Stimulated activated naive CD8-positive, alpha-beta T cell treated with anti-CD3 and anti-CD28 coated beads, Interleukin-15, Interleukin-2, amounts not matched to agents 100 ng/mL and 50 ng/mL, for 24 hours (primary cell): Measurements from ENCODE around the gene RANBP3L.
"Not testable (repeated sequence)": the region's sequence is repeated elsewhere in the genome, so short reads cannot be mapped to it uniquely, and the experiment has no call there.

ENCODE experiments used
- H3K27ac Mint-ChIP-seq: one replicate; pipeline ENCODE4 v1.8.0; 2021; ENCODE audit warnings: mild to moderate bottlenecking, mixed read lengths
- H3K27me3 Mint-ChIP-seq: one replicate; pipeline ENCODE4 v1.8.0; 2021; ENCODE audit warnings: mixed read lengths
- H3K36me3 Mint-ChIP-seq: one replicate; pipeline ENCODE4 v1.8.0; 2021; ENCODE audit warnings: low read depth, mixed read lengths
- H3K4me1 Mint-ChIP-seq: one replicate; pipeline ENCODE4 v1.8.0; 2021; ENCODE audit warnings: low read depth, mixed read lengths
- H3K4me3 Mint-ChIP-seq: one replicate; pipeline ENCODE4 v1.8.0; 2021; ENCODE audit warnings: mild to moderate bottlenecking, mixed read lengths
- H3K9me3 Mint-ChIP-seq: one replicate; pipeline ENCODE4 v1.8.0; 2021; ENCODE audit warnings: mixed read lengths

Gene RANBP3L

GRCh38 chr5:36215910-36216309 is 85.8 kb downstream of the RANBP3L start:
- Mint-ChIP-seq H3K4me3 (no peak overlapping the region), H3K4me1 (no peaks in the 10 kb centered on the region), H3K27me3 (no peaks in the 10 kb centered on the region), H3K27ac (no peak overlapping the region), H3K36me3 (peaks cover 30% of the 10 kb centered on the region), H3K9me3 (no peaks in the 10 kb centered on the region)

- Mint-ChIP-seq H3K27ac (no peak overlapping the region), H3K9me3 (no peaks in the 10 kb centered on the region), H3K36me3 (peaks cover 32% of the 10 kb centered on the region), H3K27me3 (no peaks in the 10 kb centered on the region), H3K4me3 (no peak overlapping the region), H3K4me1 (no peaks in the 10 kb centered on the region)
These were observed 87.3 kb downstream of the RANBP3L start for GRCh38 chr5:36214436-36214835.

- Mint-ChIP-seq H3K4me3 (no peak overlapping the region), H3K36me3 (peaks cover 47% of the 10 kb centered on the region), H3K9me3 (no peaks in the 10 kb centered on the region), H3K27me3 (no peaks in the 10 kb centered on the region), H3K4me1 (no peaks in the 10 kb centered on the region), H3K27ac (no peak overlapping the region)
These were observed 92.0 kb downstream of the RANBP3L start for GRCh38 chr5:36209664-36210063.

GRCh38 chr5:36208786-36209185 is 92.9 kb downstream of the RANBP3L start:
- H3K9me3 Mint-ChIP-seq: no peaks in the 10 kb centered on the region
- peaks cover 49% of the 10 kb centered on the region for H3K36me3 Mint-ChIP-seq
- H3K4me3 Mint-ChIP-seq: no peak overlapping the region
- no peak overlapping the region for H3K27ac Mint-ChIP-seq
- no peaks in the 10 kb centered on the region for H3K4me1 Mint-ChIP-seq
- no peaks in the 10 kb centered on the region for H3K27me3 Mint-ChIP-seq

GRCh38 chr5:36206913-36207312 is 94.8 kb downstream of the RANBP3L start:
- Mint-ChIP-seq H3K4me1 (peaks cover 3% of the 10 kb centered on the region), H3K36me3 (peaks cover 49% of the 10 kb centered on the region), H3K9me3 (no peaks in the 10 kb centered on the region), H3K27me3 (no peaks in the 10 kb centered on the region), H3K27ac (no peak overlapping the region), H3K4me3 (no peak overlapping the region)

- no peaks in the 10 kb centered on the region for H3K9me3 Mint-ChIP-seq
- H3K4me1 Mint-ChIP-seq: peaks cover 3% of the 10 kb centered on the region
- no peak overlapping the region for H3K27ac Mint-ChIP-seq
- H3K27me3 Mint-ChIP-seq: no peaks in the 10 kb centered on the region
- H3K36me3 Mint-ChIP-seq: peaks cover 47% of the 10 kb centered on the region
- H3K4me3 Mint-ChIP-seq: no peak overlapping the region
These were observed 96.4 kb downstream of the RANBP3L start for GRCh38 chr5:36205329-36205728.

GRCh38 chr5:36202521-36202961 is 99.2 kb downstream of the RANBP3L start:
- Mint-ChIP-seq H3K36me3 (peaks cover 49% of the 10 kb centered on the region), H3K4me3 (no peak overlapping the region), H3K27me3 (no peaks in the 10 kb centered on the region), H3K27ac (peak overlapping the region; percentile 76), H3K9me3 (no peaks in the 10 kb centered on the region), H3K4me1 (peaks cover 3% of the 10 kb centered on the region)

- peaks cover 55% of the 10 kb centered on the region for H3K36me3 Mint-ChIP-seq
- H3K27me3 Mint-ChIP-seq: no peaks in the 10 kb centered on the region
- no peak overlapping the region for H3K4me3 Mint-ChIP-seq
- H3K4me1 Mint-ChIP-seq: peaks cover 3% of the 10 kb centered on the region
- H3K27ac Mint-ChIP-seq: no peak overlapping the region
- no peaks in the 10 kb centered on the region for H3K9me3 Mint-ChIP-seq
These were observed 101.2 kb downstream of the RANBP3L start for GRCh38 chr5:36200513-36200912.

GRCh38 chr5:36199620-36200019 is 102.1 kb downstream of the RANBP3L start:
- peaks cover 3% of the 10 kb centered on the region for H3K4me1 Mint-ChIP-seq
- peaks cover 55% of the 10 kb centered on the region for H3K36me3 Mint-ChIP-seq
- H3K27me3 Mint-ChIP-seq: no peaks in the 10 kb centered on the region
- H3K9me3 Mint-ChIP-seq: no peaks in the 10 kb centered on the region
- no peak overlapping the region for H3K4me3 Mint-ChIP-seq
- H3K27ac Mint-ChIP-seq: no peak overlapping the region

GRCh38 chr5:36198783-36199182 is 102.9 kb downstream of the RANBP3L start:
- not testable (repeated sequence) for H3K27me3 Mint-ChIP-seq, H3K9me3 Mint-ChIP-seq, H3K4me3 Mint-ChIP-seq, H3K27ac Mint-ChIP-seq, H3K4me1 Mint-ChIP-seq
- peaks cover 56% of the 10 kb centered on the region for H3K36me3 Mint-ChIP-seq
